Left ventricle myocardium inferior (tissue), 1 donor: ENCODE measurements around the gene MMP7. TPM values are rescaled to one million over a fixed set of nuclear protein-coding genes. Genes with fewer than 3 reads are reported as not detected.

Source experiments
- DNase-seq: peaks from one replicate; pipeline ENCODE4 v3.0.0-alpha.2; 2020
- H3K27ac ChIP-seq: fragments of 200-600 bp; replicated peaks from 2 replicates; pipeline ENCODE4 v1.8.0; 2021
- H3K27me3 ChIP-seq: fragments of 200-600 bp; 2 replicates; pipeline ENCODE4 v1.8.0; 2021; ENCODE audit warnings: low read depth
- H3K36me3 ChIP-seq: fragments of 200-600 bp; 2 replicates; pipeline ENCODE4 v1.8.0; 2021
- H3K4me1 ChIP-seq: fragments of 200-600 bp; 2 replicates; pipeline ENCODE4 v1.8.0; 2021
- H3K4me3 ChIP-seq: fragments of 200-600 bp; 2 replicates; pipeline ENCODE4 v1.8.0; 2021; ENCODE audit warnings: mild to moderate bottlenecking, moderate library complexity
- H3K9me3 ChIP-seq: fragments of 200-600 bp; replicated peaks from 2 replicates; pipeline ENCODE4 v1.8.0; 2021
- CTCF ChIP-seq: fragments of 200-600 bp; IDR thresholded peaks from 2 replicates; pipeline ENCODE4 v1.8.0; 2021; ENCODE audit warnings: antibody characterized with exemption, mild to moderate bottlenecking, borderline replicate concordance
- intact Hi-C: fragments of 100-400 bp; cut with micrococcal nuclease; formaldehyde crosslinking; loops from one replicate; pipeline ENCODE4 v1.11.0; 2022
- total RNA-seq: library from RNA; stranded (reverse); fragmentation: NEBNext Ultra II Directional; extraction: Animal tissue kit (Norgen Biotek cat#: 25700); gene quantifications from one replicate; pipeline ENCODE4 v1.2.1, GENCODE V29; 2021
- donor health status: DM: no; HTN: yes; CAD: no; lungs with severe emphysema.

MMP7 gene
- total RNA-seq, 1 donor from 2014 or later: not detected

GRCh38 chr11:102521121-102521520 lies 9.4 kb downstream of the MMP7 start:
- Histone ChIP-seq H3K9me3 (no peaks in the 10 kb centered on the region), H3K4me3 (no peak overlapping the region), H3K4me1 (no peaks in the 10 kb centered on the region), H3K36me3 (no peaks in the 10 kb centered on the region), H3K27me3 (peaks cover 42% of the 10 kb centered on the region), H3K27ac (no peak overlapping the region)
- TF ChIP-seq CTCF: no peak
- DNase-seq: no peak
- intact Hi-C loops: no loop called here

- H3K4me3 ChIP-seq: no peak overlapping the region
Measured at GRCh38 chr11:102520514-102520913, 10.0 kb downstream of the MMP7 start.

GRCh38 chr11:102518296-102519094 lies 12.1 kb downstream of the MMP7 start:
- intact Hi-C loops: no loop called here
- no peaks in the 10 kb centered on the region for H3K9me3 ChIP-seq
- TF ChIP-seq CTCF: no peak
- peaks cover 42% of the 10 kb centered on the region for H3K27me3 ChIP-seq
- no peak overlapping the region for H3K27ac ChIP-seq
- no peaks in the 10 kb centered on the region for H3K4me1 ChIP-seq
- no peak for DNase-seq
- H3K4me3 ChIP-seq: no peak overlapping the region
- H3K36me3 ChIP-seq: no peaks in the 10 kb centered on the region

More at GRCh38 chr11:102520514-102520913, 10.0 kb downstream of the MMP7 start:
- Histone ChIP-seq H3K9me3 (no peaks in the 10 kb centered on the region), H3K4me1 (no peaks in the 10 kb centered on the region), H3K27ac (no peak overlapping the region), H3K27me3 (peaks cover 42% of the 10 kb centered on the region), H3K36me3 (no peaks in the 10 kb centered on the region)
- TF ChIP-seq CTCF: no peak
- no peak for DNase-seq
- intact Hi-C loops: no loop called here

GRCh38 chr11:102517670-102518069 lies 12.9 kb downstream of the MMP7 start:
- DNase-seq: no peak
- Histone ChIP-seq H3K27me3 (peaks cover 35% of the 10 kb centered on the region), H3K4me1 (no peaks in the 10 kb centered on the region), H3K4me3 (no peak overlapping the region), H3K36me3 (no peaks in the 10 kb centered on the region), H3K27ac (no peak overlapping the region), H3K9me3 (no peaks in the 10 kb centered on the region)
- TF ChIP-seq CTCF: no peak
- intact Hi-C loops: no loop called here

- no peak for DNase-seq
- Histone ChIP-seq H3K9me3 (no peaks in the 10 kb centered on the region), H3K4me3 (no peak overlapping the region), H3K4me1 (no peaks in the 10 kb centered on the region), H3K27ac (no peak overlapping the region), H3K27me3 (peaks cover 26% of the 10 kb centered on the region), H3K36me3 (no peaks in the 10 kb centered on the region)
- intact Hi-C loops: no loop called here
- TF ChIP-seq CTCF: no peak
Measured at GRCh38 chr11:102516179-102516578, 14.4 kb downstream of the MMP7 start.
